ENCODE measurements around the gene DUSP6. TPM values are rescaled to one million over a fixed set of nuclear protein-coding genes. Genes with fewer than 3 reads are reported as not detected.

The DUSP6 gene, protein sequence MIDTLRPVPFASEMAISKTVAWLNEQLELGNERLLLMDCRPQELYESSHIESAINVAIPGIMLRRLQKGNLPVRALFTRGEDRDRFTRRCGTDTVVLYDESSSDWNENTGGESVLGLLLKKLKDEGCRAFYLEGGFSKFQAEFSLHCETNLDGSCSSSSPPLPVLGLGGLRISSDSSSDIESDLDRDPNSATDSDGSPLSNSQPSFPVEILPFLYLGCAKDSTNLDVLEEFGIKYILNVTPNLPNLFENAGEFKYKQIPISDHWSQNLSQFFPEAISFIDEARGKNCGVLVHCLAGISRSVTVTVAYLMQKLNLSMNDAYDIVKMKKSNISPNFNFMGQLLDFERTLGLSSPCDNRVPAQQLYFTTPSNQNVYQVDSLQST
- 10 to 100 TPM; 25.7 to 54.1 TPM for total RNA-seq

DNA sequence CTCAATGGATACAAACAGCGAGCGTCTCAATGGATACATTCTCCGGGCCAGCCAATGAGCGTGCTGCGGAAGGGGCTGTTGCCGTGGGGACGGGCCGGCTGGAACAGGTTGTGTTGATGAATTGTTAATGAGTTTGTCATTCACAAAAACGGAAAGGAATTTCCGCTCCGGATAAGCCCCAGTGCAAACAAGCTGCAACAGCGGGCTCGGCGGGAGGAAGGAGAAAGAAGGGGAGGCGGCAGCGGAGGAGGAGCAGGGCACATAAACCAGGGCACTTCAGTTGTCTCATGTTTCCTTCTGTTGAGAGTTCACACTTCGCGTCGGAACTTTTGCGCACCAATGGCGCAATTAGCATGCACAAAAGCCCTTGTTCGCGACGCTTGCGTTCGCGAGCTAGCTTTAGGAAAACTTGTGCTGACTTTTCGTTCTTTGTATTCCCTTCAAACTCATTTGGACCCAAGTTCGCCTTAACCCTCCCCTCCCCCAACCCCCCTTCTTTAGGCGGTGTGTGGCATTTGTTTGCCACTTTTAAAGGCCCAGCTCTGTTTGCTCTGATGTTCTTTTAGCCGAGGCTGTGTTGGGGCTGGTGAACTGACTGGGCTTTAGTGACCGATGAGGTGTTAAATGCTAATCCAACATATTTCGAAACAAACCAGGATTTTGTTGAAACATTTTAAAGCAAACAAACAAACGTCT is at the start of gene DUSP6:
Gene DUSP6 (minus strand): TSS at position 10 of the 696 bp plus-strand sequence. CDS start 462 bp downstream, outside the sequence.
- no peaks in the 10 kb centered on the region for H3K27me3 ChIP-seq
- no peaks in the 10 kb centered on the region for H3K9me3 ChIP-seq
- DNase-seq (ENCODE audit: low spot score) = peak; percentile 99
- peak within 1 kb of the TSS; percentile 99 to 100 for H3K27ac ChIP-seq
- peak within 1 kb of the TSS; percentile 84 to 88 for H3K4me3 ChIP-seq
- H3K36me3 ChIP-seq = peaks cover 19% of the 10 kb centered on the region
- TF ChIP-seq, protein P1, sequence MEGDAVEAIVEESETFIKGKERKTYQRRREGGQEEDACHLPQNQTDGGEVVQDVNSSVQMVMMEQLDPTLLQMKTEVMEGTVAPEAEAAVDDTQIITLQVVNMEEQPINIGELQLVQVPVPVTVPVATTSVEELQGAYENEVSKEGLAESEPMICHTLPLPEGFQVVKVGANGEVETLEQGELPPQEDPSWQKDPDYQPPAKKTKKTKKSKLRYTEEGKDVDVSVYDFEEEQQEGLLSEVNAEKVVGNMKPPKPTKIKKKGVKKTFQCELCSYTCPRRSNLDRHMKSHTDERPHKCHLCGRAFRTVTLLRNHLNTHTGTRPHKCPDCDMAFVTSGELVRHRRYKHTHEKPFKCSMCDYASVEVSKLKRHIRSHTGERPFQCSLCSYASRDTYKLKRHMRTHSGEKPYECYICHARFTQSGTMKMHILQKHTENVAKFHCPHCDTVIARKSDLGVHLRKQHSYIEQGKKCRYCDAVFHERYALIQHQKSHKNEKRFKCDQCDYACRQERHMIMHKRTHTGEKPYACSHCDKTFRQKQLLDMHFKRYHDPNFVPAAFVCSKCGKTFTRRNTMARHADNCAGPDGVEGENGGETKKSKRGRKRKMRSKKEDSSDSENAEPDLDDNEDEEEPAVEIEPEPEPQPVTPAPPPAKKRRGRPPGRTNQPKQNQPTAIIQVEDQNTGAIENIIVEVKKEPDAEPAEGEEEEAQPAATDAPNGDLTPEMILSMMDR (IDR thresholded peaks at IDR 0.05) = no peak
- H3K4me1 ChIP-seq = peaks cover 0 to 45% of the 10 kb centered on the region in 2 donors

- no peak for DNase-seq (ENCODE audit: low spot score)
- Histone ChIP-seq H3K4me1 (no peaks in the 10 kb centered on the region), H3K27me3 (no peaks in the 10 kb centered on the region), H3K4me3 (no peak overlapping the region), H3K36me3 (no peaks in the 10 kb centered on the region), H3K9me3 (no peaks in the 10 kb centered on the region), H3K27ac (no peak overlapping the region)
- TF ChIP-seq, protein P1 (IDR thresholded peaks at IDR 0.05) = no peak
Measured at GRCh38 chr12:89401433-89402058, 49.2 kb upstream of the DUSP6 start.

DNA sequence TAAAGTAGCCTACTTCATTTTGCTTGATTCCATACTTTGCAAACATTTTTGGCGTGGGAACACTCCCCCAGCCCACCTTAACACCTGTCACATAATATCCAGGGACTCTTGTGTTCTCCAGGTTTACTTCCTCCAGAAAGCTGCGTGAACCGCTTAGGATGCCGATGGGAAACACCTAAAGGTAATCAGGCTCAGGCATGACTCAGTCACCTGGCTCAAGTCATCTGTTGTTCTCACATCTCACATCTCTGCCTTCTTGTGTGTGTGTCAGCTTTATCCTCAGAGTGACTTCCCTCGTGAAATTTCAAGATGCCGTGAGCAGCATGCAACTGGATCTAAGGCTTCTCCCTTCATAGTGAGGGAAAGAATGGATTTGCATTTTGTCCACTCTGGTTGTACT is 48.1 kb upstream of the DUSP6 start:
- Histone ChIP-seq H3K4me1 (no peaks in the 10 kb centered on the region), H3K4me3 (no peak overlapping the region), H3K36me3 (no peaks in the 10 kb centered on the region), H3K9me3 (no peaks in the 10 kb centered on the region), H3K27ac (no peak overlapping the region), H3K27me3 (no peaks in the 10 kb centered on the region)
- TF ChIP-seq, protein P1 (IDR thresholded peaks at IDR 0.05) = no peak
- DNase-seq (ENCODE audit: low spot score) = no peak

GRCh38 chr12:89395712-89396111 is 43.4 kb upstream of the DUSP6 start:
- DNase-seq (ENCODE audit: low spot score) = no peak
- no peaks in the 10 kb centered on the region for H3K9me3 ChIP-seq
- peak overlapping the region in 1 of 2 donors; percentile 23 for H3K27ac ChIP-seq
- H3K27me3 ChIP-seq = no peaks in the 10 kb centered on the region
- TF ChIP-seq, protein P1 (IDR thresholded peaks at IDR 0.05) = no peak
- no peak overlapping the region for H3K4me3 ChIP-seq
- H3K36me3 ChIP-seq = no peaks in the 10 kb centered on the region
- H3K4me1 ChIP-seq = peaks cover 0 to 9% of the 10 kb centered on the region in 2 donors

GRCh38 chr12:89393551-89394121 is 41.3 kb upstream of the DUSP6 start:
- Histone ChIP-seq H3K27me3 (no peaks in the 10 kb centered on the region), H3K9me3 (no peaks in the 10 kb centered on the region), H3K27ac (peak overlapping the region in 1 of 2 donors; percentile 2), H3K36me3 (no peaks in the 10 kb centered on the region), H3K4me1 (peaks cover 0 to 26% of the 10 kb centered on the region in 2 donors), H3K4me3 (no peak overlapping the region)
- TF ChIP-seq, protein P1 (IDR thresholded peaks at IDR 0.05) = no peak
- DNase-seq (ENCODE audit: low spot score) = no peak

Data from right atrium auricular region (tissue), 2 donors.